HCT116 (cell line): ENCODE data around the gene NALF2. TPM values are rescaled to one million over a fixed set of nuclear protein-coding genes. Genes with fewer than 3 reads are reported as not detected.

ENCODE experiments used
- ATAC-seq: fragments of 200-7000 bp; cut with Tn5 transposase; 2 replicates; pipeline ENCODE4 v1.9.1; 2020; ENCODE audit warnings: mild to moderate bottlenecking, moderate library complexity
- BruUV-seq: library from RNA; stranded (reverse); fragments of 400-500 nt; replicated peaks from 2 replicates; lab custom pipeline; 2021; lab: Mats Ljungman, UMichigan
- CTCF ChIA-PET: fragments of 300-600 bp; sonication (Branson Sonifier 250); formaldehyde crosslinking; loops from one replicate; lab custom pipeline; 2021; ENCODE audit warnings: antibody characterized with exemption; lab: Charles Lee
- POLR2A ChIA-PET: fragments of 300-600, 350-600 bp; sonication (Branson Sonifier 250); formaldehyde crosslinking; loops from one replicate; lab custom pipeline; 2021; ENCODE audit warnings: antibody characterized with exemption; lab: Charles Lee
- RAD21 ChIA-PET, 2 experiments: fragments of 300-600 bp; sonication (Branson Sonifier 250); formaldehyde crosslinking; loops; one replicate each; lab custom pipeline; 2023; ENCODE audit warnings: low total read pairs in 2 of 2; ENCODE audit not compliant: uncharacterized antibody in 2 of 2, unreplicated experiment in 2 of 2, low non-redundant PET in 1 of 2; lab: Charles Lee
- DNase-seq: peaks from one replicate; pipeline ENCODE4 v3.0.0-alpha.2; 2010; ENCODE audit warnings: low read depth, low spot score
- H2AFZ ChIP-seq: fragments of 200-600 bp; shearing (Covaris generic), sonication (generic); 2 replicates; pipeline ENCODE4 v1.6.1; 2017; ENCODE audit warnings: low read depth, mixed run types, mixed read lengths, antibody characterized with exemption, low read length; ENCODE audit not compliant: poor library complexity, severe bottlenecking
- H3K27ac ChIP-seq: 2 replicates; pipeline ENCODE4 v1.5.1; 2012; ENCODE audit warnings: low read depth, low read length
- H3K27me3 ChIP-seq: fragments of 200-600 bp; sonication (generic); 2 replicates; pipeline ENCODE4 v1.6.1; 2016; ENCODE audit warnings: mixed run types, low read length, mixed read lengths; ENCODE audit not compliant: insufficient read depth
- H3K36me3 ChIP-seq, 2 experiments: fragments of 200-500 bp in 1 of 2; fragments of 200-600 bp in 1 of 2; sonication (Bioruptor generic) in 1 of 2; sonication (generic) in 1 of 2; 2 replicates each; pipeline versions ENCODE4 v1.5.1 to v1.6.1; 2014 to 2016; ENCODE audit warnings: low read length in 2 of 2, inconsistent platforms in 1 of 2, mixed read lengths in 1 of 2, mixed run types in 1 of 2; ENCODE audit not compliant: insufficient read depth in 2 of 2, control insufficient read depth in 1 of 2
- H3K4me1 ChIP-seq, 2 experiments: fragments of 200-600 bp in 1 of 2; sonication (generic) in 1 of 2; 2 replicates each; pipeline versions ENCODE4 v1.5.1 to v1.6.1; 2012 to 2017; ENCODE audit warnings: low read length in 2 of 2, inconsistent platforms in 1 of 2, mild to moderate bottlenecking in 1 of 2, mixed read lengths in 1 of 2, mixed run types in 1 of 2, moderate library complexity in 1 of 2; ENCODE audit not compliant: insufficient read depth in 2 of 2, control insufficient read depth in 1 of 2
- H3K4me2 ChIP-seq: fragments of 200-600 bp; sonication (generic); 2 replicates; pipeline ENCODE4 v1.6.1; 2017; ENCODE audit warnings: mixed run types, low read length, mixed read lengths
- H3K4me3 ChIP-seq, 2 experiments: fragments of 200-600 bp in 1 of 2; sonication (generic) in 1 of 2; replicated peaks in 1 of 2; 2 replicates each; pipeline ENCODE4 v1.5.1; 2011 to 2016; ENCODE audit warnings: low read length in 2 of 2, control low read depth in 1 of 2, low read depth in 1 of 2, mild to moderate bottlenecking in 1 of 2, mixed read lengths in 1 of 2, mixed run types in 1 of 2
- H3K79me2 ChIP-seq: fragments of 200-600 bp; sonication (generic); 2 replicates; pipeline ENCODE4 v1.6.1; 2017; ENCODE audit warnings: mild to moderate bottlenecking, mixed run types, low read length, moderate library complexity, mixed read lengths; ENCODE audit not compliant: insufficient read depth
- H3K9ac ChIP-seq: fragments of 200-600 bp; sonication (generic); 2 replicates; pipeline ENCODE4 v1.6.1; 2016; ENCODE audit warnings: low read length, mixed read lengths
- H3K9me2 ChIP-seq: fragments of 200-600 bp; sonication (generic), shearing (Covaris generic); 2 replicates; pipeline ENCODE4 v1.6.1; 2017; ENCODE audit warnings: mixed run types, mild to moderate bottlenecking, moderate library complexity; ENCODE audit not compliant: insufficient read depth
- H3K9me3 ChIP-seq, 2 experiments: fragments of 200-500 bp in 1 of 2; fragments of 200-600 bp in 1 of 2; sonication (Bioruptor generic) in 1 of 2; sonication (generic) in 1 of 2; 2 replicates each; pipeline ENCODE4 v1.6.1; 2014 to 2017; ENCODE audit warnings: low read length in 2 of 2, mixed read lengths in 2 of 2, inconsistent platforms in 1 of 2, low read depth in 1 of 2, mild to moderate bottlenecking in 1 of 2, mixed run types in 1 of 2, moderate library complexity in 1 of 2; ENCODE audit not compliant: control insufficient read depth in 1 of 2, insufficient read depth in 1 of 2
- H4K20me1 ChIP-seq: fragments of 200-600 bp; sonication (generic), shearing (Covaris generic); 2 replicates; pipeline ENCODE4 v1.6.1; 2017; ENCODE audit warnings: mixed run types, mild to moderate bottlenecking, moderate library complexity; ENCODE audit not compliant: insufficient read depth
- EZH2 ChIP-seq: fragments of 200-600 bp; sonication (generic); IDR thresholded peaks from 2 replicates; pipeline ENCODE4 v1.6.1; 2017; ENCODE audit warnings: antibody characterized with exemption, mixed run types
- FOSL1 ChIP-seq: IDR thresholded peaks from 2 replicates; pipeline ENCODE4 v1.6.1; 2012; ENCODE audit warnings: low read depth
- SIN3A ChIP-seq: IDR thresholded peaks from 2 replicates; pipeline ENCODE4 v1.6.1; 2012; ENCODE audit warnings: low read depth
- YY1 ChIP-seq: IDR thresholded peaks from 2 replicates; pipeline ENCODE4 v1.6.1; 2011; ENCODE audit warnings: low read length, low read depth, moderate library complexity, mild to moderate bottlenecking; ENCODE audit not compliant: insufficient replicate concordance; ENCODE audit errors: extremely low read depth
- ZNF274 ChIP-seq: fragments of 200-500 bp; sonication (Bioruptor generic); IDR thresholded peaks from 2 replicates; pipeline ENCODE4 v1.6.1; 2014; ENCODE audit warnings: mild to moderate bottlenecking, low read depth, low read length, inconsistent platforms
- intact Hi-C: fragments of 100-400 bp; cut with micrococcal nuclease; formaldehyde crosslinking; loops from 2 replicates; pipeline ENCODE4 v1.10.0; 2022
- total RNA-seq: library from RNA; stranded (reverse); gene quantifications from one replicate; pipeline ENCODE4 v1.2.1, GENCODE V29; 2021; ENCODE audit not compliant: unreplicated experiment
- TF ChIP-seq, protein P1 (sequence below): IDR thresholded peaks from 2 replicates; pipeline ENCODE4 v1.6.1; 2012

NALF2 gene
- total RNA-seq, 1 experiment from 2014 or later, result 8.7 TPM

GRCh38 chrX:69505772-69506616, 1.9 kb downstream of the NALF2 start (continued):
- TF ChIP-seq, protein P1, sequence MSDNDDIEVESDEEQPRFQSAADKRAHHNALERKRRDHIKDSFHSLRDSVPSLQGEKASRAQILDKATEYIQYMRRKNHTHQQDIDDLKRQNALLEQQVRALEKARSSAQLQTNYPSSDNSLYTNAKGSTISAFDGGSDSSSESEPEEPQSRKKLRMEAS, result no peak
- TF ChIP-seq FOSL1 (no peak), EZH2 (no peak), ZNF274 (no peak)

- Histone ChIP-seq H3K4me3 (no peak overlapping the region), H3K4me1 (peaks cover 0 to 4% of the 10 kb centered on the region in 2 experiments; a peak in 1 of 4 replicates), H2AFZ (no peak overlapping the region), H4K20me1 (no peaks in the 10 kb centered on the region), H3K9me3 (no peaks in the 10 kb centered on the region), H3K36me3 (no peaks in the 10 kb centered on the region), H3K27ac (no peak overlapping the region), H3K9ac (no peak overlapping the region), H3K4me2 (no peak overlapping the region), H3K9me2 (no peaks in the 10 kb centered on the region), H3K27me3 (no peaks in the 10 kb centered on the region), H3K79me2 (peaks cover 13% of the 10 kb centered on the region; the same call in 1 of the 2 replicates)
- ATAC-seq (no peak), DNase-seq (no peak)
- TF ChIP-seq YY1 (no peak), SIN3A (no peak)
- no TSS peak for BruUV-seq
- intact Hi-C loops, result no loop called here
- ChIA-PET CTCF (interaction anchor here (0.8 kb wide), 1 partner anchor 590 kb away, joined by 3 read pairs; no protein-coding TSS in a partner anchor), POLR2A (no interaction called here), RAD21 (interaction anchor here in 1 of 2 experiments (0.6 kb wide), 1 partner anchor 437 kb away, joined by 4 read pairs; no protein-coding TSS in a partner anchor)
These were observed 2.7 kb downstream of the NALF2 start for GRCh38 chrX:69506617-69507499.
